Measurements from ENCODE around the gene SOCS4.
"Not testable (repeated sequence)": the region's sequence is repeated elsewhere in the genome, so short reads cannot be mapped to it uniquely, and the experiment has no call there.

SOCS4 gene

DNA sequence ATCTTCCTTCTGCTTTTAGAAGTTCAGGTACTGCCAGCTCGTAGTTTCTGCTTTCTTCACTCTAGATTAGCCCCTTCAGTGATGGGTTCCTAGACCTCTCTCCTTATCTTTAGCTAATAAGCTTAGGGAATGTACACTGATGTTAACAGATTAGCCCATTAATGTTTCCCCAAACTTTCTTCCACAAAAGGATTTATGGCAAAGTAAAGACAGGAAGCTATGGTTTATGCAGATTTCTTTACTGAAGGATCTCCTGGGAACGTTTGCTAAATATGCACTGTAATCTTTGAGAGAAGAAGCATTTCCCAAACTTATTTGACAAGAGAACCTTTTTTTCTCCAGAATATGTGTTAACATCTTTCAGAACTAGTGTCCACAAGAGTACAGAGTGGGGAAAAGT, 4.2 kb downstream of the SOCS4 start:
- Histone ChIP-seq H3K27ac (no peak overlapping the region), H3K4me1 (ENCODE audit: low read depth, poor library complexity, severe bottlenecking) (peaks cover 25% of the 10 kb centered on the region), H3K36me3 (ENCODE audit: insufficient read depth) (no peaks in the 10 kb centered on the region), H3K4me3 (IDR thresholded peaks at IDR 0.05; ENCODE audit: insufficient read depth, low read depth, low read length) (no peak overlapping the region), H2AFZ (ENCODE audit: low read depth) (no peak overlapping the region), H3K4me2 (no peak overlapping the region), H3K79me2 (ENCODE audit: insufficient read depth, low read depth) (peaks cover 54% of the 10 kb centered on the region), H3K27me3 (ENCODE audit: insufficient read depth, low read depth) (no peaks in the 10 kb centered on the region), H3K9ac (no peak overlapping the region), H4K20me1 (ENCODE audit: insufficient read depth) (no peaks in the 10 kb centered on the region)
- TF ChIP-seq, protein P1, sequence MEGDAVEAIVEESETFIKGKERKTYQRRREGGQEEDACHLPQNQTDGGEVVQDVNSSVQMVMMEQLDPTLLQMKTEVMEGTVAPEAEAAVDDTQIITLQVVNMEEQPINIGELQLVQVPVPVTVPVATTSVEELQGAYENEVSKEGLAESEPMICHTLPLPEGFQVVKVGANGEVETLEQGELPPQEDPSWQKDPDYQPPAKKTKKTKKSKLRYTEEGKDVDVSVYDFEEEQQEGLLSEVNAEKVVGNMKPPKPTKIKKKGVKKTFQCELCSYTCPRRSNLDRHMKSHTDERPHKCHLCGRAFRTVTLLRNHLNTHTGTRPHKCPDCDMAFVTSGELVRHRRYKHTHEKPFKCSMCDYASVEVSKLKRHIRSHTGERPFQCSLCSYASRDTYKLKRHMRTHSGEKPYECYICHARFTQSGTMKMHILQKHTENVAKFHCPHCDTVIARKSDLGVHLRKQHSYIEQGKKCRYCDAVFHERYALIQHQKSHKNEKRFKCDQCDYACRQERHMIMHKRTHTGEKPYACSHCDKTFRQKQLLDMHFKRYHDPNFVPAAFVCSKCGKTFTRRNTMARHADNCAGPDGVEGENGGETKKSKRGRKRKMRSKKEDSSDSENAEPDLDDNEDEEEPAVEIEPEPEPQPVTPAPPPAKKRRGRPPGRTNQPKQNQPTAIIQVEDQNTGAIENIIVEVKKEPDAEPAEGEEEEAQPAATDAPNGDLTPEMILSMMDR (conservative IDR thresholded peaks at IDR 0.05; ENCODE audit: low read depth, low read length), result no peak

DNA sequence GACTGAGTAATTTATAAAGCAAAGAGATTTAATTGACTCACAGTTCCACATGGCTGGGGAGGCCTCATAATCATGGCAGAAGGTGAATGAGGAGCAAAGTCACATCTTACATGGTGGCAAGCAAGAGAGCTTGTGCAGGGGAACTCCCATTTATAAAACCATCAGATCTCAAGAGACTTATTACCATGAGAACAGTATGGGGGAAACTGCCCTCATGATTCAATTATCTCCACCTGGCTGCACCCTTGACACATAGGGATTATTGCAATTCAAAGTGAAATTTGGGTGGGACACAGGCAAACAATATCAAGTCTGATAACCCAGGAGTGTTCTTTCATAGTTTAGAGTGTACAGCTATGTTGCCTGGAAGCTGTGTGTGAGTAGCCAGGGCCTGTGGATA, 11.0 kb downstream of the SOCS4 start:
- H4K20me1 ChIP-seq (ENCODE audit: insufficient read depth); H3K79me2 ChIP-seq (ENCODE audit: insufficient read depth, low read depth); H2AFZ ChIP-seq (ENCODE audit: low read depth); H3K9ac ChIP-seq; H3K27ac ChIP-seq; H3K27me3 ChIP-seq (ENCODE audit: insufficient read depth, low read depth); H3K4me1 ChIP-seq (ENCODE audit: low read depth, poor library complexity, severe bottlenecking); H3K36me3 ChIP-seq (ENCODE audit: insufficient read depth); H3K4me2 ChIP-seq; H3K4me3 ChIP-seq (IDR thresholded peaks at IDR 0.05; ENCODE audit: insufficient read depth, low read depth, low read length): not testable (repeated sequence)

DNA sequence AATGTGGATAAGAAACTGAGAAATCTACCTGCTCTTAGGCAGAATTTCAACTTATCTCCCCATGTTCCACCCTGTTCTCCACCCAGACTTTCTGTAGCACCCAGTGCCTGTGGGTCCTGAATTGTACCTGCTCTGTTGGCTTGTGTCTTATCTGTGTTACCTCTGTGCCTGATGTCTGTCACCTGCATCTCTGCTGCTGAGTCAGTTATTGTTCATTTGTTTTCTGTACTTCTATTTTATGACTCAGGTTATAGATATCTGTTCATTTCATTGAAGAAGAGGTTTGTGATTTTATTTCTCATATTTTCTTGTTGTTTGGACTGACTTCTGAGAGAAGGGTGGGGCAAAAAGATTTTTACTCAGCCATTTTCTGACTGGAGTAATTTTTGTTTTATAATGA, 11.7 kb downstream of the SOCS4 start:
- TF ChIP-seq, protein P1 (conservative IDR thresholded peaks at IDR 0.05; ENCODE audit: low read depth, low read length), result no peak
- no peak overlapping the region for H2AFZ ChIP-seq (ENCODE audit: low read depth)
- no peak overlapping the region for H3K27ac ChIP-seq
- H4K20me1 ChIP-seq (ENCODE audit: insufficient read depth), result no peaks in the 10 kb centered on the region
- no peak overlapping the region for H3K4me3 ChIP-seq (IDR thresholded peaks at IDR 0.05; ENCODE audit: insufficient read depth, low read depth, low read length)
- H3K36me3 ChIP-seq (ENCODE audit: insufficient read depth), result no peaks in the 10 kb centered on the region
- no peak overlapping the region for H3K4me2 ChIP-seq
- no peak overlapping the region for H3K9ac ChIP-seq
- H3K79me2 ChIP-seq (ENCODE audit: insufficient read depth, low read depth), result no peaks in the 10 kb centered on the region
- no peaks in the 10 kb centered on the region for H3K4me1 ChIP-seq (ENCODE audit: low read depth, poor library complexity, severe bottlenecking)
- no peaks in the 10 kb centered on the region for H3K27me3 ChIP-seq (ENCODE audit: insufficient read depth, low read depth)

DNA sequence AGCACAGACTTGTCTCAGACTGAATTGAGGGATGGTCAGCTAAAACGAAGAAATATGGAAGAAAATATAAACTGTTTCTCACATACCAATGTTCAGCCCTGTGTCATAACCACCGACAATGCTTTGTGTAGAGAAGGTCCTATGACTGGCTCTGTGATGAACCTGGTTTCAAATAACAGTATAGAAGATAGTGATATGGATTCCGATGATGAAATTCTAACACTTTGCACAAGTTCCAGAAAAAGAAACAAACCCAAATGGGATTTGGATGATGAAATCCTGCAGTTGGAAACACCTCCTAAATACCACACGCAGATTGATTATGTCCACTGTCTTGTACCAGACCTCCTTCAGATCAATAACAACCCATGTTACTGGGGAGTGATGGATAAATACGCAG, 16.5 kb downstream of the SOCS4 start:
- TF ChIP-seq, protein P1 (conservative IDR thresholded peaks at IDR 0.05; ENCODE audit: low read depth, low read length), result no peak
- Histone ChIP-seq H3K4me2 (no peak overlapping the region), H3K36me3 (ENCODE audit: insufficient read depth) (no peaks in the 10 kb centered on the region), H3K9ac (no peak overlapping the region), H3K27me3 (ENCODE audit: insufficient read depth, low read depth) (no peaks in the 10 kb centered on the region), H3K79me2 (ENCODE audit: insufficient read depth, low read depth) (no peaks in the 10 kb centered on the region), H2AFZ (ENCODE audit: low read depth) (no peak overlapping the region), H3K4me3 (IDR thresholded peaks at IDR 0.05; ENCODE audit: insufficient read depth, low read depth, low read length) (no peak overlapping the region), H3K27ac (no peak overlapping the region), H4K20me1 (ENCODE audit: insufficient read depth) (no peaks in the 10 kb centered on the region), H3K4me1 (ENCODE audit: low read depth, poor library complexity, severe bottlenecking) (no peaks in the 10 kb centered on the region)

DNA sequence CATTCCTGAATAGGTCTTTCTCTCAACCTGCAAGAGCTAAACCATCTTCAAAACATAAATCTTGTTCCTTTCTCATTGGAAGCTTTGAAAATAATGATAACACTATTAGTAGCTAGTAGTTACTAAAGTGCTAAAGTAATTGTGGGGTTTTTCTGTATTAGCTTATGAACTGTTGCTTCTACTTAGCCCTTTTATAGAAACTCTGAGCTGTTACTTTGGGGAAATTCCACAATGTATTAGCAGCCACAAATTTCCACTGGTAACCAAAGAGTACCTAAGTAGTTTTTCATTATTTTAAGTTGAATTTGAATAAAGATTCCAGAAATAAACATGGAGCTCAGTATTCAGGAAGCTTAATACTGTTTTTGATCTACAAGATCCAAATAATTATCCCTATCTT, 18.1 kb downstream of the SOCS4 start:
- Histone ChIP-seq H3K4me3 (IDR thresholded peaks at IDR 0.05; ENCODE audit: insufficient read depth, low read depth, low read length) (no peak overlapping the region), H3K9ac (no peak overlapping the region), H3K36me3 (ENCODE audit: insufficient read depth) (no peaks in the 10 kb centered on the region), H3K27me3 (ENCODE audit: insufficient read depth, low read depth) (no peaks in the 10 kb centered on the region), H3K27ac (no peak overlapping the region), H3K4me2 (no peak overlapping the region), H2AFZ (ENCODE audit: low read depth) (no peak overlapping the region), H4K20me1 (ENCODE audit: insufficient read depth) (no peaks in the 10 kb centered on the region), H3K79me2 (ENCODE audit: insufficient read depth, low read depth) (no peaks in the 10 kb centered on the region), H3K4me1 (ENCODE audit: low read depth, poor library complexity, severe bottlenecking) (no peaks in the 10 kb centered on the region)
- TF ChIP-seq, protein P1 (conservative IDR thresholded peaks at IDR 0.05; ENCODE audit: low read depth, low read length), result no peak
